Activated CD4-positive, alpha-beta T cell treated with anti-CD3 and anti-CD28 coated beads, Interleukin-2, amount 50 U/mL, for 24 hours (primary cell): ENCODE data around the gene CASP3.
A peak's percentile ranks its signal among the peaks of the same experiment; 100 is the strongest.

Source experiments
- DNase-seq, 2 donors: peaks; one replicate each; pipeline ENCODE4 v3.0.0-alpha.2; 2020; ENCODE audit warnings: low read depth in 1 of 2, low spot score in 1 of 2

Gene CASP3

DNA sequence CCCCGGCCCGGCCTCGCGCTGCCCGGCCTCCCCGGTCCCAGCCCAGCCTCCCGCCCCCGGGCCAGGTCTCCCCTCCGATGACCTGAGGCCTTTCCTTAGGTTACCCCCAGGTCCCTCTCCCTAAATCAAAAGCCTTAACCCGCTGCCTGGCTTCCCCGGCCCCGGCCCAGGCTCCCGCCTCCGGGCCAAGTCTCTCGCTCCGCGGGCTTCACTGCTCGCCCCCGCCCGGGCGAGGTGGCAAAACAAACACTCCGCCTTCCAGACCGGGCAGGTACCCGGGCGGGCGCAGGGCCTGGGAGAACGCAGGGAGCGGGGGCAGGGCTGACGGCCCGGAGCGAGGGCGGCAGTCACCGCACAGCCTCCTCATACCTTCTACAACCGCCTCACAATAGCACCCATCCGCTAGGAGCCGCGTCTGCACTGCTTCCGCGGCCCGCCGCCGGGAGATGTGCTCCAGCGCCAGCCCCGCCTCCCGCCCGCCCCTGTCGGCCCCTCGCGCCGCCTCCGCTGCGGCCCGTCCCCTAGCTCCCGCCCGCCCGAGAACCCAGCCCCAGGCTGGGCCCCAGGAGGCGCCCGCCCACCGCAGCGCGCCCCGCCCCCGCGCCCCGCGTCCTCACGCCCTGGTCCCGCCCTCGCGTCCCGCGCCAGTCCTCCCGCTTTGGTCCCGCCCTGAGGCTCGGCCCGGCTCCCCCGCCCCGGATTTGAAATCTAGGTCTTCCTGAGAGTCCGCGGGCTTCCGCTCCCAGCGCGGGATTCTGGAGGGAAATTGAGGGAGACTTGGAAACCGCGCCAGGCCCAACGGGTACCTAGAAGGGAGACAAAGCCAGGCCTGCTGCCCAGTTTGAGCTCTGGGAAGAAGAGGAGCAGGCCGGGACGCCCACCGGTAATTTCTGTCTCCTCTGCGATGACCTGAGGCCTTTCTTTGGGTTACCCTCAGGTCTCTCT is at the start of gene CASP3, which contains the start of gene PRIMPOL:
TSS of gene CASP3 (minus strand) at position 422 of the 945 bp plus-strand sequence. CDS start 10,994 bp downstream, outside the sequence.
TSS of gene PRIMPOL (plus strand) at position 713 of the 945 bp plus-strand sequence. CDS start 7,403 bp downstream, outside the sequence.
- DNase-seq, result peak; percentile 91 to 92

DNA sequence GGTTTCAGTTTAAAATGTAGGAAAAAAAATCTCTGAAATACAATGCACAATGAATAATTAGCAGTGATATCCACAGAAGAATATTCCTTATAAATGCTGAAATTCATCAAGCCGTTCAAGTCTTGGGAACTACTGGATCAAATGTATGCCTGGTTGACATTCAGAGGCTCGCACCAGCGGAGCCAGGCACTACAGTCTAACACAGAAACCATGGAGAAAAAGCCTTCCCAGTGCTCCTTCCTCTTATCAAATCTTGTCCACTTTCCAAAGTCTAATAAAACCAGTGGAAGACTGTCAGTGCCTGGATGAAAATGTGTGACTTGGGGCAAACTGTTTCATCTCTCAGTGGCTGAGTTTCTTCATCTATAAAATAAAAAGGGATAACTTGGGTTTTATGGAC is 48.7 kb upstream of the CASP3 start:
- no peak for DNase-seq

- DNase-seq, result no peak
Measured at GRCh38 chr4:184695178-184695896, 46.1 kb upstream of the CASP3 start.

DNA sequence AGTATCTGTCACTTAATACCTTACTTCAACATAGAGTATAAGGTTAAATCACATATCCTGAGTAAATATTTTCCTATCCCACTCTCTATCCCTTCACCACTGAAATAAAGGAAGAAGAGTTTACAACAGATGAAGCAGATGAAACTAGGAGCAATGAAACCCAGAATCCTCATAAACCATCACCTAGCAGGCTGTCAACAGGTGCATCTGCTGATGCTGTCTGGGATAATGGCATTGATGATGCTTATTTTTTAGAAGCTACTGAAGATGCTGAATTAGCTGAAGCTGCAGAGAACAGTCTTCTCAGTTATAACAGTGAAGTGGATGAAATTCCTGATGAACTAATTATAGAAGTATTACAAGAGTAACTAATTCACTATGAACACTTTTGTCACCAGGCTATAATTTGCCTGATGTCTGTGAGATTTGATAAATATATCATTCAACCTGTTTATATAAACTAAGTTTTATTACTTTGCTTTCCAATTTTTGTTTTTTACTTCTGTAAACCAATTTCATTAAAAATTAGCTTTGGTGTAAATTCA is 45.2 kb upstream of the CASP3 start:
- DNase-seq, result no peak

- no peak for DNase-seq
Measured at GRCh38 chr4:184693056-184693455, 43.8 kb upstream of the CASP3 start.

- DNase-seq, result no peak
Measured at GRCh38 chr4:184689681-184690080, 40.4 kb upstream of the CASP3 start.

DNA sequence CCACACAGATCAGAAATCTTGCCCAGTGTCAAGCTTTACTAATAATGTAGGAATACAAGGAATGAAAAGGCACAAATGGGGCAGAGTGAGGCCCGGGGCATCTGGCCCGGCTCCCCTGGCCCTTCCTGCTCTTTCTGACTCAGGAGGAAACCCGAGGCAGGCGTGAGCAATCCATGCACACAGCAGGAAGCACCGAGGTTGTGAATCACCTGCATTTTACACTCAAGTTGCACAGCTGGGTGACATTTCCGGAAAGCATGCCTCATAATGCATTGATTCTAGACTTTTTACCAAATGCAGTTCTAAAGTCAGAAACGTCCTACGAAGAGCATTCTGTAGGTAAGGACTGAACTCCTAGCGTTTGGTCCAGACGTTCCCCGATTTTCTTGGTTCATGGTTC is 39.2 kb upstream of the CASP3 start:
- no peak for DNase-seq

GRCh38 chr4:184688005-184688404 is 38.8 kb upstream of the CASP3 start:
- no peak for DNase-seq

GRCh38 chr4:184684491-184685189 is 35.4 kb upstream of the CASP3 start:
- no peak for DNase-seq

GRCh38 chr4:184681916-184682315 is 32.7 kb upstream of the CASP3 start:
- DNase-seq, result no peak

DNA sequence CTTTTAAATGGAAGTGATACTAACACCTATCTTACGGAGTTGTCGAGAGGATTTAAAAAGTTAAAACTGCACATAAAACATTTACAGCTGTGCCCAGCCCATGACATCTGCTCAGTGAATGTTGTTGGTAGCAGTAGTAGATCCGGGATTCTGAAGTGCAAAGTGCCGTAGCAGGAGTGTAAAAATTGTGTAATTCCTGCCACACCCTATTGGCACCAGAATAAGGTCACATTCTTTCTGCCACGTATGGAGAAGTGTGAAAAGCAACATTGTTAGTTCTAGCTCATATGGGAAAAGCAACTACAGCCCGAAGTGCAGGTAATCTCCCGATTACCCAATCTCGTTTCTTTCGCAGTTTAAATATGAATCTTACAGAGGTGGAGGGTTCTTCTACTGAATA is 31.5 kb upstream of the CASP3 start:
- DNase-seq, result no peak

GRCh38 chr4:184675821-184676492 is 26.7 kb upstream of the CASP3 start:
- no peak for DNase-seq

- no peak for DNase-seq
Measured at GRCh38 chr4:184675018-184675417, 25.8 kb upstream of the CASP3 start.

DNA sequence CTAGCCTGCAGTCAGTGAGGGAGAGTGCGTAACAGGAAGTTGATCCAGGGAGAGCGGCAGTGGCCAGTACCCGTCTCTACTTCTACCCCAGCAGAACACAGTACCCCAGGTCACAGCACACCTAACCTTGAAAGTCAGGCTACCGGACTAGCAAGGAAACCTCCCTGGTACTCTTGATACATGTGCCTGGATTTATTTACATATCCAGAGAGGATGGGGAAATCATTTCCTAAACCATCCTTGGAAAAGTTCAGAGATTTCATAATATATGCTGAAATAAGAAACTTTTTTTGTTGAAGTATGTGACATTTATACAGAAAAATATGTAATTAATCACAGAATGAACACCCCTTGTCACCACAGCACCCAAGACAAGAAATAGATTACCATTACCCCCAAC is 24.8 kb upstream of the CASP3 start:
- no peak for DNase-seq

DNA sequence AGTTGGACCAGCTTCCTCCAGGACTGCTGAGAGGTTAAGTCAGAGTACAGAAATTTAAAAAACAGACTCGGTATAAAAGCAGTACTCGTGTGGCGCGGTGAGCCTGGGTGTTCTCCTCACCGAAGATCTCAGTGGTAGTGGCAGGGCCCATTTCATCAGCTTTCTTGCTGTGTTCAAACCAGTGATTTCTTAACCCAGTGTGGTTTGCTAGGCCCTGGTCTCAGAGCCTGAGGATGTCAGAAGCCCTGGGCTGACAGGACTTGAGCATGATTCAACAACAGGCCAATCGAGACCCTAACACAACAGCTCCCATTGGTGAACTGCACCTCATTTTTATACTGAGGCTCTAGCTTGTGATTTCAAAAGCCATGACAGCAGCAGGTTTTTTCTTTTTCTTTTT is 23.5 kb upstream of the CASP3 start:
- DNase-seq, result no peak

GRCh38 chr4:184671101-184671500 is 21.9 kb upstream of the CASP3 start:
- DNase-seq, result no peak

- no peak for DNase-seq
Measured at GRCh38 chr4:184669251-184669650, 20.0 kb upstream of the CASP3 start.

DNA sequence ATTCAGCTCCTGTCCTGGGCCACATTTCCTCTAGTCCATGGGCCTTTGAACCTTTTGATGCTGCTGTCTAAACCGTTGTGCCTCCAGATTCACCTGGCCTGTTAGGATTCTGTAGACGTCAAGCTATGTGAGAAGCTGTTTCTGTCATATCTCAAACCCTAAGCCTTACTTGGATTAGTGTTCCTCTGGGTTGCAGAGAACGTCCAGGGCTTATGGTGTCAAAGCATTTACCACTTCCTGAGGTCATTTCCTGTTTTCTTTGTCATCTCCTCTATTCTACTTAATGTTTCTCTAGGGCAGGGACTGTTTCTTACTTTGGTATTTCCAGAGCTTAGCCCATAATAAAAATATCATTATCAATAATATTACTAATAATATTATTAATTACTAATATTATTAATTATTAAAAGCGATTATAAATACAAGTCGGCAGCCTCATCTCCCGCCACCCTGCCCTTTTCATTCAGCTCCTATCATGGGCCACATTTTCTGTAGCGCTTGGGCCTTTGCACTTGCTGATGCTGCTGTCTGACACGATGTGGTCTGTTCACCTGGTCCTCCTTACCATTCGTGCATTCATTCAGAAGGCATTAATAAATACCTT is 19.4 kb upstream of the CASP3 start:
- DNase-seq, result no peak

DNA sequence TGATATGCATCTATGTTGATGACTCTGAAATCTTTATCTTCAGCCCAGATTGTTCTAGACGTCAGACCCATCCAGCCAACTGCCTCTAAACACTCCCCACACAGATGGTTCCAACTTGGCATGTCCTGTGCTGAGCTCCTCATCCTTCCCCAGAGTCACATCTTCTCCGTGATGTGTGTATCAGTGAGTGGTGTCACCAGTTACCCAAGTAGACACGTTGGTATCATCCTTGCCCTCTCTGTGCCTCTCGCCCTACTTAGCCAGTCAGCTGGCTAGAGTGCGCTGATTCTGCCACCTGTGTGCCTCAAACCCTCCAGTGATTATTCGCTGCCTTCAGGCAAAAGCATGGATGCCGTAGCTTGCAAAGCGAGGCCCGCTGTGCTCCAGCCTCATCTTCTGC is 18.8 kb upstream of the CASP3 start:
- DNase-seq, result no peak

DNA sequence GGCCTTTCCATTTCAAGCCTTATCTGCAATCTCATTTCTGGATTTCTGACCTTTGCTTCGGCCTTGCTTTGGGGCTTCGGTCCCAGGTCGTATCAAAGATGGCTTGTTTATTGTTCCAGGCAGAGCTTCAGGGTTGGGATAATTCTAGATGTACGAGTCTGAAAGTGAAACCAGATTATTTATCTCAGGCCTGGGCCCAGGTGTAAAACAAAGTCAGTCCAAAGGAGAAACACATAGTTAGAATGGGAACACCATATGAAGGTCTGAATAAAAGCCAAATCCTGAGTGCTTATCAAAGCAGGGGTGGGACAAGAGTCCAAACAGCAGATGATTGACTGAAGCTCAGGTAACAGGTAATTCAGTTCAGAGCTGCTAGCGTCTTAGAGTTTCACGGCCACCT is 17.4 kb upstream of the CASP3 start:
- DNase-seq, result no peak
